MM.1S (cell line): ENCODE data around the gene ARHGEF1.

Experiments
- EZH2 ChIP-seq: fragments of 300-600 bp; sonication (generic); optimal IDR thresholded peaks from 2 replicates; pipeline ENCODE3; 2017; ENCODE audit warnings: low read depth, mild to moderate bottlenecking, antibody characterized with exemption, low read length, mixed read lengths
- EZH2phosphoT487 ChIP-seq: fragments of 300-600 bp; sonication (generic); IDR thresholded peaks from 2 replicates; pipeline ENCODE4 v1.6.1; 2018; ENCODE audit warnings: antibody characterized with exemption, low read length
- TF ChIP-seq, protein P1 (sequence below): fragments of 300-600 bp; sonication (generic); IDR thresholded peaks from 2 replicates; pipeline ENCODE4 v1.5.1; 2016; ENCODE audit warnings: antibody characterized with exemption, low read length, mixed read lengths

DNA sequence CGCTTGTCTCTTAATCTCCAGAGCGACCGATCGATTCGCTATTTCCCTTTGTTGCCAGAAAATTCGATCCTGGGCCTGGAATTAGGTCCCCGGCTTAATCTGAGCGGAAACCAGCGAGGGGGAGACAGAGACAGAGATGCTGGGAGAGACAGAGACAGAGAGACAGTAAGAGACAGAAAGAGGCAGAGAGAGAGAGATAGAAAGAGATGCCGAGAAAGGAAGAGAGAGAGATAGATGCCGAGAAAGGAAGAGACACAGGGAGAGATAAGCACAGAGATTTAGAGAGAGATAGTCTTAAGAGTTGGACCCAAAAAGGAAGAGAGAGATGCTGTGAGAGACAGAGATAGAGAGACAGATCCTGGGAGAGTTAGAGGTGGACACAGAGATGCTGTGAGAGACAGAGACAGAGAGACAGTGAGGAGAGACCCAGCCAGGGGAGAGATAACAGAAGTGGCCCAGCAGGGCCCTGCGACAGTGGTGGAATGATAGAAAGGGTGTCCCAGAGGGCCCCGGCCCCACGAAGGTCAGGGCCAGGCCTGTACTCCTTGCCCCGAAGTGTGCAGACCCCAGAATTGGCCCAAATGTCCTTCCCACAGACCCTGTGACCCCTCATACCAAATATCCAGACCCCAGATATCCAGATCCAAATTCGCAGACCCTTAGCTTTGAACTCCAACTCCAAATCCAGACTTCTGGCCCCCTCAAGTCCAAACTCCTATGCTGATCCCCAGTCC lies 43.9 kb downstream of the ARHGEF1 start:
- TF ChIP-seq, protein P1, sequence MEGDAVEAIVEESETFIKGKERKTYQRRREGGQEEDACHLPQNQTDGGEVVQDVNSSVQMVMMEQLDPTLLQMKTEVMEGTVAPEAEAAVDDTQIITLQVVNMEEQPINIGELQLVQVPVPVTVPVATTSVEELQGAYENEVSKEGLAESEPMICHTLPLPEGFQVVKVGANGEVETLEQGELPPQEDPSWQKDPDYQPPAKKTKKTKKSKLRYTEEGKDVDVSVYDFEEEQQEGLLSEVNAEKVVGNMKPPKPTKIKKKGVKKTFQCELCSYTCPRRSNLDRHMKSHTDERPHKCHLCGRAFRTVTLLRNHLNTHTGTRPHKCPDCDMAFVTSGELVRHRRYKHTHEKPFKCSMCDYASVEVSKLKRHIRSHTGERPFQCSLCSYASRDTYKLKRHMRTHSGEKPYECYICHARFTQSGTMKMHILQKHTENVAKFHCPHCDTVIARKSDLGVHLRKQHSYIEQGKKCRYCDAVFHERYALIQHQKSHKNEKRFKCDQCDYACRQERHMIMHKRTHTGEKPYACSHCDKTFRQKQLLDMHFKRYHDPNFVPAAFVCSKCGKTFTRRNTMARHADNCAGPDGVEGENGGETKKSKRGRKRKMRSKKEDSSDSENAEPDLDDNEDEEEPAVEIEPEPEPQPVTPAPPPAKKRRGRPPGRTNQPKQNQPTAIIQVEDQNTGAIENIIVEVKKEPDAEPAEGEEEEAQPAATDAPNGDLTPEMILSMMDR = no peak
- TF ChIP-seq EZH2phosphoT487 = no peak
- no peak for TF ChIP-seq EZH2
